GM21737 (cell line): ENCODE data around the gene UBE2F.
"Not testable (repeated sequence)": the region's sequence is repeated elsewhere in the genome, so short reads cannot be mapped to it uniquely, and the experiment has no call there.

Experiments used
- ATAC-seq: cut with Tn5 transposase; IDR thresholded peaks from one replicate; pipeline ENCODE4 v1.9.1; 2021; ENCODE audit warnings: mild to moderate bottlenecking, moderate library complexity; ENCODE audit not compliant: unreplicated experiment

UBE2F gene

DNA sequence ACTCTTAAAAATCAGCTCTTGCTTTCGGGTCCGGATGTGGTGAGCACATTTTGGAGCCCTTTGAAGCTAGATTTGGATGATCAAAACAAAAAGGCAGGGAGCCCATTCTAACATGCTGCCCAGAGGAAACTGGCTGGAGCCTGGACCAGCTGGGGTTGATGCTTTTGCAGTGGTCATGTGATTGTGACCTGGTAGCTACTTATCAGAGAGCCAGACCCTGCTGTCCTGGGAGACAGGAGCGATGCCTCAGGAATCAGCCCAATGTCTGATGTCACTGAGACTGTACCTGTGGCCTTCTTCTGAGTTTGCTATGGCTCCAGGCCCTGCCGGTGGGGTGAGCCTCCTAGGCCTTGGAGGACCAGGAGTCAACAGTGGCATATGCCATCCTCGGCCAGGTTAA lies 75.3 kb downstream of the UBE2F start:
- no peak for ATAC-seq

GRCh38 chr2:238042849-238043584 lies 76.2 kb downstream of the UBE2F start:
- no peak for ATAC-seq

DNA sequence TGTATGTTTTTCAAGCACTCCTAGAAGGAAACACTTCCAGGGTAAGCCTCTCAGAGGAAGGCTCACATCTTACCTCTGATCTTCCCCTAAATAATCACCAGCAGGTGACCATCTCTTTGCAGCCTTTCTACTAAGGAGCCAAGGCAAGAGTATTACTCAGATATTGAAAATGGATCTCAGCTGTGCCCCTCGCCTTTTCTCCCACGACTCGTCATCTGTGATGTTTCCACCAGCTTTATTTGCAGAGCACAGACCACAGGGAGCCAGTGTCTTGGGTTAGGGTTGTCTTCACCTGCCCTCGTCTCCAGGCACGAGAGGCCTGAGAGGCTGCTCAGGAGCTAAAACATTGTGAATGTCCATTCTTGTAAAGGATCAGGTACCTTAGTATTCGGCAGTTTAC lies 77.0 kb downstream of the UBE2F start:
- no peak for ATAC-seq

DNA sequence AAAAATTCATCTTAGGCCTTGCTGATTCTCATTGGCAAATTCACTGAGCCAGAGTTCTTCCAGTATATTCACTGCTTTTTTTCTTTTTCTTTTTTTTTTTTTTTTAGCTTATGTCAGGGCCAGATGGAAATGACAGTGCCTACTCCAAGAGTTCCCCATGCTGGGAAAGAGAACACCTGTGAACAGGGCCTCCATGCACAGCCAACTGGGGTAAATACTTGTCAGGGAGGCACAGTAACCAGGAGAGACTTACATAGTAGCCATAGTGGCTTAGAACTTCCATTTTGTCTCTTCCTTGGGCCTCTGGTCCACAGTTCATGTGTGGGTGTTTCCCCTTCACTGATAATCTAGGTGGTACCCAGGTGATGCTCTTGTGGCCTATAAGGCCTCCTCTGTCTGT lies 78.8 kb downstream of the UBE2F start:
- ATAC-seq = no peak

GRCh38 chr2:238046725-238047270 lies 80.0 kb downstream of the UBE2F start:
- no peak for ATAC-seq

DNA sequence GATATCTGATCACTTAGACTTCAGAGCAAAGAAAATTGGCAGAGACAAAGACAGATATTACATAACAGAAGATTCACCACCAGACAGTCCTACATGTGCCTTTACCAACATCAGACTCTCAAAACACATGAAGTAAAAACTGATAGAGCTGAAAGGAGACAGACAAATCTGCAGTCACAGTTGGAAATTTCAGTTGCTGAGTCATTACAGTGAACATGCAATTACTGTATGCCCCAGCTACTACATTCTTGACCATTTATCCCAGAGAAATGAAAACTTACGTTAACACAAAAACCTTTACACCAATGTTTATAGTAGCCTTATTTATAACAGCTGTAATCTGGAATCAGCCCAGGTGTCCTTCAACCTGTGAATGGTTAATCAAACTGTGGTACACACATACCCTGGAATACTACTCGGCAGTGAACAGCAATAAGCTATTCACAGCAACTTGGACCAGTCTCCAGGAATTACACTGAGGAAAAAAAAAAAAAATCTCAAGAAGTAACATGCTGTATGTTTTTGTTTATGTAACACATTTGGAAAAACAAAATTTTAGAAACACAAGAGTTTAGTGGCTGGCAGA lies 86.5 kb downstream of the UBE2F start:
- ATAC-seq = no peak

DNA sequence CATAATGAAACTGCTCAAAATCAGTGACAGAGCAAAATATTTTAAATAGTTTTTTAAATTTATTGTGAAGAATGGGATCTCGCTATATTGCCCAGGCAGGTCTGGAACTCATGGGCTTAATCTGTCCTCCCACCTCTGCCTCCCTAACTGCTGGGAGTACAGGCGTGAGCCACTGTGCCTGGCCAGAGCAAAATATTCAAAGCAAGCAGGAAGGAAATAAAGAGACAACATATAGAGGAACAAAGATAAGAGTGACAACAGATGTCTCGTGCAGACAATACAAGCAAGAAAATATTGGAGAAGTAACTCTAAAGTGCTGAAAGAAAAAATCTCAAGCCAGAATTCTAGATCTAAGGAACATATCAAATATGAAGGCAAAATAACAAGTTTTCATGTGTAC lies 89.0 kb downstream of the UBE2F start:
- no peak for ATAC-seq

DNA sequence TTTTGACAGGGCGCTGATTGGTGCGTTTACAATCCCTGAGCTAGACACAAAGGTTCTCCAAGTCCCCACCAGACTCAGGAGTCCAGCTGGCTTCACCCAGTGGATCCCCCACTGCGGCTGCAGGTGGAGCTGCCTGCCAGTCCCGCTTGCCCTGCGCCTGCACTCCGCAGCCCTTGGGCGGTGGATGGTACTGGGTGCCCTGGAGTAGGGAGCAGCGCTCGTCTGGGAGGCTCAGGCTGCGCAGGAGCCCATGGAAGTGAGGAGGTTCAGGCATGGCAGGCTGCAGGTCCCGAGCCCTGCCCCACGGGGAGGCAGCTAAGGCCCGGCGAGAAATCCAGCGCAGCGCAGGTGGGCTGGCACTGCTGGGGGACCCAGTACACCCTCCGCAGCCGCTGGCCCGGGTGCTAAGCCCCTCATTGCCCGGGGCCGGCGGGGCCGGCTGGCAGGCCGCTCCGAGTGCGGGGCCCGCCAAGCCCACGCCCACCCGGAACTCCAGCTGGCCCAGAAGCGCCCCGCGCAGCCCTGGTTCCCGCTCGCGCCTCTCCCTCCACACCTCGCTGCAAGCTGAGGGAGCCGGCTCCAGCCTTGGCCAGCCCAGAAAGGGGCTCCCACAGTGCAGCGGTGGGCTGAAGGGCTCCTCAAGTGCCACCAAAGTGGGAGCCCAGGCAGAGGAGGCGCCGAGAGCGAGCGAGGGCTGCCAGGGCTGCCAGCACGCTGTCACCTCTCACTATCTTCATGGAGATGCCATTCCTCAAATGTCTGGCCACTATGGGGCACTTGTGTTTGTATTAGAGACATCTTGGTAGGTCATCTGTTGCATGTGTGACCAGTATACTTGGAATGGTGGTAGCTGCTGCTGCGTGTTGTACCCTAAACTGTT lies 91.1 kb downstream of the UBE2F start:
- ATAC-seq = not testable (repeated sequence)

GRCh38 chr2:238059505-238059904 lies 92.7 kb downstream of the UBE2F start:
- ATAC-seq = no peak

DNA sequence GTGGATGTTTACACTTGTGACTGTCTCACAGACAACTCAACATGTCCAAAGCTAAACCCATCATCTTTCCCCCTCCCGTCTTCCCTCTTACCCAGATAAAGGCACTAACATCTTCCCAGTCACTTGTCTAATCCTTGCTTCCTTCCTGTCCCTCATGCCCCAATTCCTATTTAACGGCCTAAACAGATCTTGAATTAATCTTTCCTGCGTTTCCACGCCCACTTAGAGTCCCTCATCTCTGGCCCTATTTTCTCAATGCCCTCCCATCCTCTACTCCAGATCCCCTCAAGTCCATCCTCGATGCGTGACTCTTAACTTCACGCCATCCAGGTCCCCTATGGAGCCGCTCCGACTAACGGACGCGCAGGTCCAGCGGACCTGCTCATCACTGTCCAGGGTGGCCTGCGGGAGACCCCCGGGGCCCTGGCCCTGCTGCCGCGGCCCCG lies 93.3 kb downstream of the UBE2F start:
- ATAC-seq = no peak

- peak; percentile 92 for ATAC-seq
Observed at GRCh38 chr2:238060542-238061314, 93.9 kb downstream of the UBE2F start, which contains the start of gene SCLY. SCLY (plus strand) TSS chr2:238061001; CDS start chr2:238061055, 54 bp downstream.

GRCh38 chr2:238061315-238062202 lies 94.7 kb downstream of the UBE2F start:
- peak; percentile 14 for ATAC-seq

- ATAC-seq = no peak
Observed at GRCh38 chr2:238063414-238064189, 96.8 kb downstream of the UBE2F start.

DNA sequence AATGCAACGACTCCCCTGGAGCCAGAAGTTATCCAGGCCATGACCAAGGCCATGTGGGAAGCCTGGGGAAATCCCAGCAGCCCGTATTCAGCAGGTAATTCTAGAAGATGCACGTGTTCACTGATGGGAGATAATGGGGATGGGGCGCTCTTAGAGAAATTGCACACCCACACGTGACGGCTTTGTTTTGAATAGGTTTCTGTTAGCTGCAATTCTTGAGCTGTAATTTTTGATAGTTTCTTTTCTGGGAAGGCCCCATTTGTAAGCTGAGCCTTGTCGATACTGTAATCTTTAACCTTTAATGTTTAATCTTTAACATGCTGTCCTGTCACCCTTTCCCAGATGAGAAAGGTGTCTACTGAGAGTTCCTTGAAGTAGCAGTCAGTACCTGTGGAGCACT lies 97.6 kb downstream of the UBE2F start:
- ATAC-seq = no peak

DNA sequence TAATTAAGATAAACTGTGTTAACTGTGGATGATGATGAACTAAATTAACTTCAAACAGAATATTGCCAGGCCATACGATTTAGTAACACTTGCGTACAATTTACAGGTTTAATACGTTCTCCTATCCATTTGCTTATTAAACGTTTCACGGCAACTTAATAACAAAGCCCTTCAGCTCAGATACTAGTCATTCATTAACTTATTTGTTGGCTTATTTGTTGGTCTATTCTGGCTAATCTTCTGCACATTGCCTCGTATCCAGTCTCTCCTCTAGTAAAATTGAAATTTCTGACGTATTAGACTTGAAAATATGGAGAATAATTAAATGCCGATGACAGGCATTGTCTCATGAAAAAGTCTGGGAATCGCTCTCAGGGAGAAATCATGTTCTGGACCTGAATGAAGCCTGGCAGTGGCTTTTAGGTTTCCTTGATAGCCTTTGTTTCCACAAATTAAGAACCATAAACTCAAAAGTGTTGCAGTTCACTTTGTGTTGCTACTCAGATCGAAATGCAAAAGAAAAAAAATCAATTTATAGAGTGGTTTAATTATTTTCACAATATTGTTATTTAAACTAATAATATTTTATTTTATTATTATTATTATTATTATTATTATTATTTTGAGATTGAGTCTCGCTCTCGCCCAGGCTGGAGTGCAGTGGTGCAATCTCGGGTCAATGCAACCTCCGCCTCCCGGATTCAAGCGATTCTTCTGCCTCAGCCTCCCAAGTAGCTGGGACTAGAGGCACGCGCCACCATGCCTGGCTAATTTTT lies 98.4 kb downstream of the UBE2F start:
- ATAC-seq = no peak

GRCh38 chr2:238066218-238066617 lies 99.4 kb downstream of the UBE2F start:
- no peak for ATAC-seq

- ATAC-seq = not testable (repeated sequence)
Observed at GRCh38 chr2:238066718-238067117, 99.9 kb downstream of the UBE2F start.

- no peak for ATAC-seq
Observed at GRCh38 chr2:238067939-238068338, 101.1 kb downstream of the UBE2F start.
